ENCODE results near the gene AGRN.

AGRN gene

GRCh38 chr1:1079408-1080121, 59.6 kb downstream of the AGRN start:
- DNase-seq (ENCODE audit: low read depth), result peak; percentile 84
- TF ChIP-seq CTCF (IDR thresholded peaks at IDR 0.05; ENCODE audit: insufficient read depth, low read depth, low read length, missing control alignments), result no peak

GRCh38 chr1:1080122-1080757, 60.3 kb downstream of the AGRN start:
- peak; percentile 41 for DNase-seq (ENCODE audit: low read depth)
- no peak overlapping the region for H3K4me3 ChIP-seq (ENCODE audit: low read length)
- no peak for TF ChIP-seq CTCF (IDR thresholded peaks at IDR 0.05; ENCODE audit: insufficient read depth, low read depth, low read length, missing control alignments)

More at GRCh38 chr1:1079408-1080121, 59.6 kb downstream of the AGRN start:
- H3K4me3 ChIP-seq (ENCODE audit: low read length), result peak overlapping the region; percentile 15

- H3K4me3 ChIP-seq (ENCODE audit: low read length), result no peak overlapping the region
- no peak for TF ChIP-seq CTCF (IDR thresholded peaks at IDR 0.05; ENCODE audit: insufficient read depth, low read depth, low read length, missing control alignments)
- DNase-seq (ENCODE audit: low read depth), result no peak
Measured at GRCh38 chr1:1080951-1081310, 61.0 kb downstream of the AGRN start.

- no peak for DNase-seq (ENCODE audit: low read depth)
Measured at GRCh38 chr1:1081311-1082238, 61.7 kb downstream of the AGRN start.

GRCh38 chr1:1082239-1082775, 62.4 kb downstream of the AGRN start:
- H3K4me3 ChIP-seq (ENCODE audit: low read length), result no peak overlapping the region
- no peak for TF ChIP-seq CTCF (IDR thresholded peaks at IDR 0.05; ENCODE audit: insufficient read depth, low read depth, low read length, missing control alignments)
- no peak for DNase-seq (ENCODE audit: low read depth)

More at GRCh38 chr1:1081311-1082238, 61.7 kb downstream of the AGRN start:
- no peak overlapping the region for H3K4me3 ChIP-seq (ENCODE audit: low read length)
- TF ChIP-seq CTCF (IDR thresholded peaks at IDR 0.05; ENCODE audit: insufficient read depth, low read depth, low read length, missing control alignments), result no peak

GRCh38 chr1:1082776-1083415, 63.0 kb downstream of the AGRN start:
- TF ChIP-seq CTCF (IDR thresholded peaks at IDR 0.05; ENCODE audit: insufficient read depth, low read depth, low read length, missing control alignments), result no peak
- DNase-seq (ENCODE audit: low read depth), result no peak
- no peak overlapping the region for H3K4me3 ChIP-seq (ENCODE audit: low read length)
